ENCODE measurements around the gene CCNB2.
"Not testable (repeated sequence)": the region's sequence is repeated elsewhere in the genome, so short reads cannot be mapped to it uniquely, and the experiment has no call there.

The CCNB2 gene

GRCh38 chr15:59120937-59121336 lies 16.0 kb downstream of the CCNB2 start:
- WGBS (ENCODE audit: extremely low coverage, insufficient coverage, low lambda C conversion rate): no CpG with 5 or more reads among the region's 5 CpGs
- no peak overlapping the region for H3K27ac ChIP-seq (ENCODE audit: low read depth, low read length)

GRCh38 chr15:59124261-59124660 lies 19.3 kb downstream of the CCNB2 start:
- H2BK5ac ChIP-seq (ENCODE audit: low read length): no peak overlapping the region
- H3K4ac ChIP-seq (ENCODE audit: low read depth, low read length): no peak overlapping the region
- H3K56ac ChIP-seq (ENCODE audit: low read length): no peak overlapping the region
- H2AK5ac ChIP-seq (ENCODE audit: low read length): no peak overlapping the region
- peaks cover 11% of the 10 kb centered on the region for H3K36me3 ChIP-seq (ENCODE audit: control insufficient read depth, insufficient read depth, low read length)
- H3K27ac ChIP-seq (ENCODE audit: low read depth, low read length): no peak overlapping the region
- H3K9ac ChIP-seq (ENCODE audit: low read length): no peak overlapping the region
- H3K79me1 ChIP-seq (ENCODE audit: low read length): no peaks in the 10 kb centered on the region
- H3K18ac ChIP-seq (ENCODE audit: low read length): no peak overlapping the region
- H3K4me3 ChIP-seq (ENCODE audit: low read length): no peak overlapping the region
- H3K4me2 ChIP-seq (ENCODE audit: low read length): no peak overlapping the region
- H3K79me2 ChIP-seq (ENCODE audit: control insufficient read depth, insufficient read depth, low read length): peaks cover 2% of the 10 kb centered on the region
- no peak for DNase-seq
- H2BK15ac ChIP-seq (replicated peaks; ENCODE audit: low read depth): no peak overlapping the region
- H3K23ac ChIP-seq (ENCODE audit: low read length): no peak overlapping the region
- no peak overlapping the region for H4K8ac ChIP-seq (ENCODE audit: low read depth, low read length)
- no peaks in the 10 kb centered on the region for H3K27me3 ChIP-seq (ENCODE audit: insufficient read depth, low read length, poor library complexity)
- no peak overlapping the region for H2BK120ac ChIP-seq (ENCODE audit: low read depth, low read length)
- no peaks in the 10 kb centered on the region for H3K4me1 ChIP-seq (ENCODE audit: control insufficient read depth, low read depth, low read length)
- no CpG with 5 or more reads among the region's 2 CpGs for WGBS (ENCODE audit: extremely low coverage, insufficient coverage, low lambda C conversion rate)
- no peak overlapping the region for H4K5ac ChIP-seq (ENCODE audit: low read length)

More at GRCh38 chr15:59120937-59121336, 16.0 kb downstream of the CCNB2 start:
- no peak overlapping the region for H3K9ac ChIP-seq (ENCODE audit: low read length)
- H3K56ac ChIP-seq (ENCODE audit: low read length): no peak overlapping the region
- H3K4me1 ChIP-seq (ENCODE audit: control insufficient read depth, low read depth, low read length): no peaks in the 10 kb centered on the region
- no peak overlapping the region for H4K5ac ChIP-seq (ENCODE audit: low read length)
- peaks cover 24% of the 10 kb centered on the region for H3K36me3 ChIP-seq (ENCODE audit: control insufficient read depth, insufficient read depth, low read length)
- H3K27me3 ChIP-seq (ENCODE audit: insufficient read depth, low read length, poor library complexity): no peaks in the 10 kb centered on the region
- DNase-seq: no peak
- H2BK5ac ChIP-seq (ENCODE audit: low read length): no peak overlapping the region
- H2BK120ac ChIP-seq (ENCODE audit: low read depth, low read length): no peak overlapping the region
- no peak overlapping the region for H3K4ac ChIP-seq (ENCODE audit: low read depth, low read length)
- H2BK15ac ChIP-seq (replicated peaks; ENCODE audit: low read depth): no peak overlapping the region
- no peak overlapping the region for H3K23ac ChIP-seq (ENCODE audit: low read length)
- H3K18ac ChIP-seq (ENCODE audit: low read length): no peak overlapping the region
- H3K79me1 ChIP-seq (ENCODE audit: low read length): no peaks in the 10 kb centered on the region
- no peak overlapping the region for H2AK5ac ChIP-seq (ENCODE audit: low read length)
- no peaks in the 10 kb centered on the region for H3K79me2 ChIP-seq (ENCODE audit: control insufficient read depth, insufficient read depth, low read length)
- no peak overlapping the region for H3K4me2 ChIP-seq (ENCODE audit: low read length)
- no peak overlapping the region for H4K8ac ChIP-seq (ENCODE audit: low read depth, low read length)
- no peak overlapping the region for H3K4me3 ChIP-seq (ENCODE audit: low read length)

- H3K79me2 ChIP-seq (ENCODE audit: control insufficient read depth, insufficient read depth, low read length); H2AK5ac ChIP-seq (ENCODE audit: low read length); H2BK5ac ChIP-seq (ENCODE audit: low read length); H3K4me3 ChIP-seq (ENCODE audit: low read length); H3K56ac ChIP-seq (ENCODE audit: low read length); H3K4ac ChIP-seq (ENCODE audit: low read depth, low read length); H3K79me1 ChIP-seq (ENCODE audit: low read length); DNase-seq; H3K18ac ChIP-seq (ENCODE audit: low read length); H2BK120ac ChIP-seq (ENCODE audit: low read depth, low read length); H3K27ac ChIP-seq (ENCODE audit: low read depth, low read length); H3K27me3 ChIP-seq (ENCODE audit: insufficient read depth, low read length, poor library complexity); H2BK15ac ChIP-seq (replicated peaks; ENCODE audit: low read depth); H3K4me2 ChIP-seq (ENCODE audit: low read length); H3K4me1 ChIP-seq (ENCODE audit: control insufficient read depth, low read depth, low read length); H4K5ac ChIP-seq (ENCODE audit: low read length); H3K23ac ChIP-seq (ENCODE audit: low read length); H3K9ac ChIP-seq (ENCODE audit: low read length): not testable (repeated sequence)
- Histone ChIP-seq H4K8ac (ENCODE audit: low read depth, low read length) (peak overlapping the region; percentile 39), H3K36me3 (ENCODE audit: control insufficient read depth, insufficient read depth, low read length) (peaks cover 11% of the 10 kb centered on the region)
- no CpG with 5 or more reads among the region's 4 CpGs for WGBS (ENCODE audit: extremely low coverage, insufficient coverage, low lambda C conversion rate)
These were observed 20.7 kb downstream of the CCNB2 start for GRCh38 chr15:59125683-59126082.

- H2BK15ac ChIP-seq (replicated peaks; ENCODE audit: low read depth); H2BK5ac ChIP-seq (ENCODE audit: low read length); H3K4ac ChIP-seq (ENCODE audit: low read depth, low read length); H3K4me1 ChIP-seq (ENCODE audit: control insufficient read depth, low read depth, low read length); H3K4me3 ChIP-seq (ENCODE audit: low read length); H4K5ac ChIP-seq (ENCODE audit: low read length); H4K8ac ChIP-seq (ENCODE audit: low read depth, low read length); H3K4me2 ChIP-seq (ENCODE audit: low read length); H3K79me2 ChIP-seq (ENCODE audit: control insufficient read depth, insufficient read depth, low read length); H2BK120ac ChIP-seq (ENCODE audit: low read depth, low read length); H2AK5ac ChIP-seq (ENCODE audit: low read length); H3K56ac ChIP-seq (ENCODE audit: low read length); H3K18ac ChIP-seq (ENCODE audit: low read length); H3K27ac ChIP-seq (ENCODE audit: low read depth, low read length); H3K9ac ChIP-seq (ENCODE audit: low read length); H3K27me3 ChIP-seq (ENCODE audit: insufficient read depth, low read length, poor library complexity); H3K79me1 ChIP-seq (ENCODE audit: low read length); H3K23ac ChIP-seq (ENCODE audit: low read length); DNase-seq: not testable (repeated sequence)
- no CpG with 5 or more reads among the region's 1 CpG for WGBS (ENCODE audit: extremely low coverage, insufficient coverage, low lambda C conversion rate)
- H3K36me3 ChIP-seq (ENCODE audit: control insufficient read depth, insufficient read depth, low read length): peaks cover 13% of the 10 kb centered on the region
These were observed 22.3 kb downstream of the CCNB2 start for GRCh38 chr15:59127255-59127654.

- Histone ChIP-seq H2BK5ac (ENCODE audit: low read length) (no peak overlapping the region), H3K27ac (ENCODE audit: low read depth, low read length) (no peak overlapping the region), H2AK5ac (ENCODE audit: low read length) (no peak overlapping the region), H3K18ac (ENCODE audit: low read length) (no peak overlapping the region), H2BK120ac (ENCODE audit: low read depth, low read length) (no peak overlapping the region), H3K36me3 (ENCODE audit: control insufficient read depth, insufficient read depth, low read length) (peaks cover 4% of the 10 kb centered on the region), H3K27me3 (ENCODE audit: insufficient read depth, low read length, poor library complexity) (no peaks in the 10 kb centered on the region), H4K8ac (ENCODE audit: low read depth, low read length) (no peak overlapping the region), H3K56ac (ENCODE audit: low read length) (no peak overlapping the region), H3K4ac (ENCODE audit: low read depth, low read length) (no peak overlapping the region), H3K4me2 (ENCODE audit: low read length) (no peak overlapping the region), H3K23ac (ENCODE audit: low read length) (no peak overlapping the region), H2BK15ac (replicated peaks; ENCODE audit: low read depth) (no peak overlapping the region), H3K4me1 (ENCODE audit: control insufficient read depth, low read depth, low read length) (no peaks in the 10 kb centered on the region), H3K9ac (ENCODE audit: low read length) (no peak overlapping the region), H3K4me3 (ENCODE audit: low read length) (no peak overlapping the region), H3K79me2 (ENCODE audit: control insufficient read depth, insufficient read depth, low read length) (peaks cover 3% of the 10 kb centered on the region), H4K5ac (ENCODE audit: low read length) (no peak overlapping the region), H3K79me1 (ENCODE audit: low read length) (no peaks in the 10 kb centered on the region)
- no CpG with 5 or more reads among the region's 16 CpGs for WGBS (ENCODE audit: extremely low coverage, insufficient coverage, low lambda C conversion rate)
- DNase-seq: no peak
These were observed 26.5 kb downstream of the CCNB2 start for GRCh38 chr15:59131456-59131855.

GRCh38 chr15:59131969-59132562 lies 27.1 kb downstream of the CCNB2 start:
- H2BK15ac ChIP-seq (replicated peaks; ENCODE audit: low read depth): no peak overlapping the region
- no peak overlapping the region for H4K5ac ChIP-seq (ENCODE audit: low read length)
- no peak overlapping the region for H2AK5ac ChIP-seq (ENCODE audit: low read length)
- peaks cover 4% of the 10 kb centered on the region for H3K36me3 ChIP-seq (ENCODE audit: control insufficient read depth, insufficient read depth, low read length)
- no peak overlapping the region for H3K9ac ChIP-seq (ENCODE audit: low read length)
- H4K8ac ChIP-seq (ENCODE audit: low read depth, low read length): no peak overlapping the region
- H3K56ac ChIP-seq (ENCODE audit: low read length): no peak overlapping the region
- DNase-seq: no peak
- H3K4me1 ChIP-seq (ENCODE audit: control insufficient read depth, low read depth, low read length): no peaks in the 10 kb centered on the region
- H3K4ac ChIP-seq (ENCODE audit: low read depth, low read length): no peak overlapping the region
- no peak overlapping the region for H3K4me3 ChIP-seq (ENCODE audit: low read length)
- H2BK5ac ChIP-seq (ENCODE audit: low read length): no peak overlapping the region
- peaks cover 3% of the 10 kb centered on the region for H3K79me2 ChIP-seq (ENCODE audit: control insufficient read depth, insufficient read depth, low read length)
- no peaks in the 10 kb centered on the region for H3K79me1 ChIP-seq (ENCODE audit: low read length)
- no peak overlapping the region for H3K18ac ChIP-seq (ENCODE audit: low read length)
- H2BK120ac ChIP-seq (ENCODE audit: low read depth, low read length): no peak overlapping the region
- no peak overlapping the region for H3K4me2 ChIP-seq (ENCODE audit: low read length)
- H3K23ac ChIP-seq (ENCODE audit: low read length): no peak overlapping the region
- no peaks in the 10 kb centered on the region for H3K27me3 ChIP-seq (ENCODE audit: insufficient read depth, low read length, poor library complexity)
- H3K27ac ChIP-seq (ENCODE audit: low read depth, low read length): no peak overlapping the region
- WGBS (ENCODE audit: extremely low coverage, insufficient coverage, low lambda C conversion rate): no CpG with 5 or more reads among the region's 3 CpGs

All from mesendoderm (in vitro differentiated cells).